ENCODE measurements around the gene POLR3B. TPM values are rescaled to one million over a fixed set of nuclear protein-coding genes. Genes with fewer than 3 reads are reported as not detected.

Gene POLR3B
- polyA plus RNA-seq, 1 experiment = 6.4 TPM

DNA sequence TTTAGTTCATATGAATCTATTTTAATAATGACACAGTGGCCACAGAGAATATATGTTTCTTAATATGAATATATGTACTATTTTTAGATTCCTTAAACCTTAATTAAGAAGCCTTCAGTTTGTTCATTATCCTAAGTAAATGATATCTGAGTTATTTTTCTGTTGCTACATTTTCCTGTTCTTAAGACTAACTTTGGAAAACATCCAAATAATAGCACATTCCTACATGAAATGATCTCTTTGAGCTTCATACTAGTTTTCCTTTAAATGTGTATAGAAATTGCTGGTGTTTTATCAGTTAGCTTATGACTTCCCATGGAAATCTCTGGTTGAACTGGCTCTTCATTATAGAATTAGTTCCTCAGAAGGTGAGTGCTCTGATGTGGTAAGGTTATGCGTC is 72.1 kb downstream of the POLR3B start:
- ChIA-PET POLR2A (no interaction called here), CTCF (no interaction called here)
- no peak for TF ChIP-seq CTCF (IDR thresholded peaks at IDR 0.05; ENCODE audit: insufficient read depth, low read depth, low read length)
- no peaks in the 10 kb centered on the region for H3K27me3 ChIP-seq (ENCODE audit: control insufficient read depth, insufficient read depth, low read length)
- peaks cover 2% of the 10 kb centered on the region; the same call in 1 of the 2 replicates for H3K36me3 ChIP-seq (ENCODE audit: control insufficient read depth, insufficient read depth, low read length)
- no peak for DNase-seq (ENCODE audit: low read depth)
- no peak overlapping the region for H3K4me3 ChIP-seq (ENCODE audit: low read depth, low read length)

GRCh38 chr12:106431839-106432411 is 74.4 kb downstream of the POLR3B start:
- no peak for DNase-seq (ENCODE audit: low read depth)
- Histone ChIP-seq H3K27me3 (ENCODE audit: control insufficient read depth, insufficient read depth, low read length) (no peaks in the 10 kb centered on the region), H3K4me3 (ENCODE audit: low read depth, low read length) (no peak overlapping the region), H3K36me3 (ENCODE audit: control insufficient read depth, insufficient read depth, low read length) (peaks cover 4% of the 10 kb centered on the region)
- ChIA-PET CTCF (no interaction called here), POLR2A (no interaction called here)
- TF ChIP-seq CTCF (IDR thresholded peaks at IDR 0.05; ENCODE audit: insufficient read depth, low read depth, low read length) = no peak

- H3K4me3 ChIP-seq (ENCODE audit: low read depth, low read length) = no peak overlapping the region
- ChIA-PET POLR2A (no interaction called here), CTCF (interaction anchor here (2.7 kb wide), 1 partner anchor 12 kb away, joined by 7 read pairs; no protein-coding TSS in a partner anchor)
- peaks cover 4% of the 10 kb centered on the region for H3K36me3 ChIP-seq (ENCODE audit: control insufficient read depth, insufficient read depth, low read length)
- no peak for DNase-seq (ENCODE audit: low read depth)
- no peak for TF ChIP-seq CTCF (IDR thresholded peaks at IDR 0.05; ENCODE audit: insufficient read depth, low read depth, low read length)
- H3K27me3 ChIP-seq (ENCODE audit: control insufficient read depth, insufficient read depth, low read length) = no peaks in the 10 kb centered on the region
These were observed 75.5 kb downstream of the POLR3B start for GRCh38 chr12:106433055-106433454.

- ChIA-PET CTCF (interaction anchor here (1.1 to 2.7 kb wide), 2 partner anchors 9 to 11 kb away, joined by 4 to 7 read pairs; no protein-coding TSS in a partner anchor), POLR2A (no interaction called here)
- Histone ChIP-seq H3K27me3 (ENCODE audit: control insufficient read depth, insufficient read depth, low read length) (no peaks in the 10 kb centered on the region), H3K4me3 (ENCODE audit: low read depth, low read length) (no peak overlapping the region), H3K36me3 (ENCODE audit: control insufficient read depth, insufficient read depth, low read length) (peaks cover 4% of the 10 kb centered on the region)
- TF ChIP-seq CTCF (IDR thresholded peaks at IDR 0.05; ENCODE audit: insufficient read depth, low read depth, low read length) = no peak
- no peak for DNase-seq (ENCODE audit: low read depth)
These were observed 77.0 kb downstream of the POLR3B start for GRCh38 chr12:106434526-106434925.

DNA sequence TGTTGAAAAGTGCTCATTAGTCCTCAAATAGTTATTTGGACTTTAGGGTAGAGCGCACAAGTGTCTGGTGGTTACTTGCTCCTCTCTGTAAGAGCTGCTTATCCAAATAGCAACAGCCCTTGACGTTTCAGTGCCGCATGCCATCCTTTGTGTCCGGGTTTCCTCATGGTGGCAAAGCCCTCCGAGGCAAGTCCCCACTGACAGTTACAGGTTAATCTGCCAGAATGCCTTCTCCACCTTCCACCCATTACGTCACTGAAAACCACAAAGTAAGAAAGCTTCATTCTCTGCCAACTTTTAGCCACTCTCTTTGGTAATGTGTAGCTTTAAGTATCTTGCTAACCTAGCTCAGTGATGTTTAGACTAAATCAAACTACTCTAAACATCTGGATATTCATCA is 78.6 kb downstream of the POLR3B start:
- TF ChIP-seq CTCF (IDR thresholded peaks at IDR 0.05; ENCODE audit: insufficient read depth, low read depth, low read length) = no peak
- Histone ChIP-seq H3K4me3 (ENCODE audit: low read depth, low read length) (no peak overlapping the region), H3K27me3 (ENCODE audit: control insufficient read depth, insufficient read depth, low read length) (no peaks in the 10 kb centered on the region), H3K36me3 (ENCODE audit: control insufficient read depth, insufficient read depth, low read length) (peaks cover 7% of the 10 kb centered on the region)
- ChIA-PET POLR2A (no interaction called here), CTCF (no interaction called here)
- DNase-seq (ENCODE audit: low read depth) = no peak

All from BJ (cell line).